K562 (cell line): Measurements from ENCODE around the gene POLRMT. TPM values are rescaled to one million over a fixed set of nuclear protein-coding genes. Genes with fewer than 3 reads are reported as not detected.

ENCODE experiments used
- CBFA2T3 ChIP-seq: fragments of 450-650 bp; IDR thresholded peaks from 2 replicates; pipeline ENCODE4 v1.6.1; 2017
- CBX5 ChIP-seq: IDR thresholded peaks from 2 replicates; pipeline ENCODE4 v1.6.1; 2014; ENCODE audit warnings: low read depth, borderline replicate concordance
- DACH1 ChIP-seq: fragments of 450-650 bp; IDR thresholded peaks from 2 replicates; pipeline ENCODE4 v1.6.1; 2018; ENCODE audit not compliant: partially characterized antibody
- ELF1 ChIP-seq: fragments of 200-800 bp; sonication (Bioruptor generic); IDR thresholded peaks from 2 replicates; pipeline ENCODE4 v1.6.1; 2016; ENCODE audit warnings: missing genetic modification characterization, missing compliant biosample characterization
- HCFC1 ChIP-seq: IDR thresholded peaks from 2 replicates; pipeline ENCODE4 v1.6.1; 2012; ENCODE audit warnings: low read depth, low read length, improper control_type of control experiment
- KLF10 ChIP-seq: fragments of 250-450 bp; sonication (Bioruptor Pico); IDR thresholded peaks from 2 replicates; pipeline ENCODE4 v1.6.1; 2021; ENCODE audit warnings: matching md5 sums
- KLF16 ChIP-seq: IDR thresholded peaks from 2 replicates; pipeline ENCODE4 v1.6.1; 2016; ENCODE audit warnings: antibody characterized with exemption
- MCM7 ChIP-seq, 2 experiments: fragments of 450-650 bp; IDR thresholded peaks; 2 replicates each; pipeline ENCODE4 v1.6.1; 2016 to 2018
- MTA2 ChIP-seq: fragments of 450-650 bp; IDR thresholded peaks from 2 replicates; pipeline ENCODE4 v1.6.1; 2016; ENCODE audit warnings: low read depth
- MTA3 ChIP-seq: fragments of 450-650 bp; formaldehyde crosslinking; IDR thresholded peaks from 2 replicates; pipeline ENCODE4 v1.6.1; 2017; ENCODE audit warnings: mild to moderate bottlenecking, borderline replicate concordance
- NFIC ChIP-seq: fragments of 450-650 bp; IDR thresholded peaks from 2 replicates; pipeline ENCODE4 v1.6.1; 2017; ENCODE audit warnings: mild to moderate bottlenecking, inconsistent platforms
- NFIX ChIP-seq: fragments of 250-450 bp; sonication (Bioruptor Pico); IDR thresholded peaks from 2 replicates; pipeline ENCODE4 v1.4.0; 2020; ENCODE audit warnings: low read depth, mild to moderate bottlenecking, moderate library complexity
- NRF1 ChIP-seq, 2 experiments: fragments of 450-650 bp; IDR thresholded peaks in 1 of 2; conservative IDR thresholded peaks in 1 of 2; 2 replicates each; pipeline ENCODE4 v1.6.1; 2014; ENCODE audit warnings: mild to moderate bottlenecking in 2 of 2
- POLR2B ChIP-seq: fragments of 450-650 bp; IDR thresholded peaks from 2 replicates; pipeline ENCODE4 v1.6.1; 2018; ENCODE audit warnings: low read depth; ENCODE audit not compliant: partially characterized antibody
- RBM25 ChIP-seq: fragments of 200-400 bp; formaldehyde crosslinking; IDR thresholded peaks from 2 replicates; pipeline ENCODE4 v1.6.1; 2018; ENCODE audit warnings: low read length, low read depth, moderate library complexity; ENCODE audit not compliant: severe bottlenecking
- SP2 ChIP-seq: IDR thresholded peaks from 2 replicates; pipeline ENCODE4 v1.6.1; 2011; ENCODE audit warnings: mild to moderate bottlenecking, low read depth, low read length, moderate library complexity; ENCODE audit not compliant: poor library complexity, severe bottlenecking; ENCODE audit errors: extremely low read depth
- TAF1 ChIP-seq: IDR thresholded peaks from 2 replicates; pipeline ENCODE4 v1.6.1; 2011; ENCODE audit warnings: mild to moderate bottlenecking, low read length, moderate library complexity; ENCODE audit not compliant: insufficient read depth, control insufficient read depth, severe bottlenecking; ENCODE audit errors: extremely low read depth
- TAL1 ChIP-seq: fragments of 450-650 bp; IDR thresholded peaks from 2 replicates; pipeline ENCODE4 v1.6.1; 2016; ENCODE audit warnings: mild to moderate bottlenecking
- ZNF311 ChIP-seq: fragments of 250-450 bp; sonication (Bioruptor Pico); IDR thresholded peaks from 2 replicates; pipeline ENCODE4 v1.4.0; 2020; ENCODE audit warnings: mild to moderate bottlenecking, moderate library complexity
- ZNF77 ChIP-seq: fragments of 250-450 bp; sonication (Bioruptor Pico); IDR thresholded peaks from 2 replicates; pipeline ENCODE4 v1.5.0; 2020
- ZNF830 ChIP-seq: fragments of 250-450 bp; sonication (Bioruptor Pico); IDR thresholded peaks from 2 replicates; pipeline ENCODE4 v1.5.0; 2021; ENCODE audit warnings: mild to moderate bottlenecking
- polyA plus RNA-seq, 8 experiments: library from polyadenylated mRNA; depleted of rRNA in 4 of 8; stranded (reverse) in 5 of 8; unstranded in 3 of 8; fragments of >200 nt; fragmentation: Nextera tagmentation in 2 of 8; fragmentation: Illumina TruSeq in 1 of 8; extraction: Ambion mirVana in 2 of 8; extraction: Trizol in 1 of 8; gene quantifications; 2 replicates each; pipeline versions ENCODE4 v1.2.1 to v1.2.3, GENCODE V29; 2011 to 2014; ENCODE audit warnings: inconsistent platforms in 1 of 8, missing spikeins in 1 of 8
- total RNA-seq, 7 experiments: library from RNA; depleted of rRNA in 6 of 7; stranded (reverse); fragments of >200 nt in 6 of 7; fragmentation: Illumina TruSeq in 2 of 7; extraction: Trizol in 2 of 7; gene quantifications; 2 replicates each; pipeline versions ENCODE4 v1.2.1 to v1.2.3, GENCODE V29; 2011 to 2021; ENCODE audit warnings: low replicate concordance in 1 of 7
- TF ChIP-seq, protein P1 (sequence below): sonication (generic); formaldehyde crosslinking; IDR thresholded peaks from 2 replicates; pipeline ENCODE4 v1.9.0; 2022; ENCODE audit warnings: mild to moderate bottlenecking, missing genetic modification reagents
- TF ChIP-seq, protein P2 (sequence below): sonication (generic); formaldehyde crosslinking; IDR thresholded peaks from 2 replicates; pipeline ENCODE4 v1.8.1; 2023; ENCODE audit warnings: mild to moderate bottlenecking, missing genetic modification reagents
- TF ChIP-seq, protein P3 (sequence below): fragments of 250-450 bp; sonication (Bioruptor Pico); IDR thresholded peaks from 2 replicates; pipeline ENCODE4 v1.8.0; 2022; ENCODE audit warnings: moderate library complexity, mild to moderate bottlenecking, inconsistent platforms
- TF ChIP-seq, protein P4 (sequence below): fragments of 450-650 bp; IDR thresholded peaks from 2 replicates; pipeline ENCODE4 v1.6.1; 2018; ENCODE audit warnings: mild to moderate bottlenecking, low read depth; ENCODE audit not compliant: partially characterized antibody
- TF ChIP-seq, protein P5 (sequence below), 2 experiments: fragments of 450-650 bp in 1 of 2; sonication (generic) in 1 of 2; formaldehyde crosslinking in 1 of 2; IDR thresholded peaks in 1 of 2; conservative IDR thresholded peaks in 1 of 2; 2 replicates each; pipeline versions ENCODE4 v1.6.1 to v1.8.1; 2016 to 2023; ENCODE audit warnings: mild to moderate bottlenecking in 2 of 2, moderate library complexity in 2 of 2, inconsistent platforms in 1 of 2, missing genetic modification reagents in 1 of 2

Gene POLRMT
- total and polyA plus RNA-seq, 9 of the 15 experiments (the other 6 are each of a cell fraction or from before 2014, with no cell fraction given), result 30.3 to 144 (median 68.0) TPM

GRCh38 chr19:610801-611480 is 22.4 kb downstream of the POLRMT start (continued):
- TF ChIP-seq DACH1 (no peak), POLR2B (no peak), NFIX (CRISPR knock-in tag) (no peak), CBX5 (no peak), KLF10 (CRISPR knock-in tag) (no peak), SP2 (no peak), MCM7 (IDR thresholded peaks at IDR 0.05) (no peak), ZNF830 (CRISPR knock-in tag) (no peak), TAF1 (peak; percentile 37), HCFC1 (no peak; the same call in 1 of the 2 replicates), TAL1 (no peak; the same call in 1 of the 2 replicates), ELF1 (peak; percentile 57), ZNF77 (no peak), NRF1 (conservative IDR thresholded peaks at IDR 0.05 in 1 of 2, IDR thresholded peaks at IDR 0.05 in 1 of 2) (peak in 1 of 2 experiments; percentile 19; a peak in 1 of 4 replicates), NFIC (peak; percentile 53), KLF16 (peak; percentile 36; the same call in 1 of the 2 replicates), CBFA2T3 (peak; percentile 76), RBM25 (no peak), MTA2 (no peak), ZNF311 (no peak), MTA3 (0 out of 2 replicates have a peak, but pooled peaks have one; percentile 43)
- TF ChIP-seq, protein P1, sequence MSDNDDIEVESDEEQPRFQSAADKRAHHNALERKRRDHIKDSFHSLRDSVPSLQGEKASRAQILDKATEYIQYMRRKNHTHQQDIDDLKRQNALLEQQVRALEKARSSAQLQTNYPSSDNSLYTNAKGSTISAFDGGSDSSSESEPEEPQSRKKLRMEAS (CRISPR knock-in tag), result peak; percentile 65
- TF ChIP-seq, protein P2, sequence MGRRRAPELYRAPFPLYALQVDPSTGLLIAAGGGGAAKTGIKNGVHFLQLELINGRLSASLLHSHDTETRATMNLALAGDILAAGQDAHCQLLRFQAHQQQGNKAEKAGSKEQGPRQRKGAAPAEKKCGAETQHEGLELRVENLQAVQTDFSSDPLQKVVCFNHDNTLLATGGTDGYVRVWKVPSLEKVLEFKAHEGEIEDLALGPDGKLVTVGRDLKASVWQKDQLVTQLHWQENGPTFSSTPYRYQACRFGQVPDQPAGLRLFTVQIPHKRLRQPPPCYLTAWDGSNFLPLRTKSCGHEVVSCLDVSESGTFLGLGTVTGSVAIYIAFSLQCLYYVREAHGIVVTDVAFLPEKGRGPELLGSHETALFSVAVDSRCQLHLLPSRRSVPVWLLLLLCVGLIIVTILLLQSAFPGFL, result no peak
- TF ChIP-seq, protein P3, sequence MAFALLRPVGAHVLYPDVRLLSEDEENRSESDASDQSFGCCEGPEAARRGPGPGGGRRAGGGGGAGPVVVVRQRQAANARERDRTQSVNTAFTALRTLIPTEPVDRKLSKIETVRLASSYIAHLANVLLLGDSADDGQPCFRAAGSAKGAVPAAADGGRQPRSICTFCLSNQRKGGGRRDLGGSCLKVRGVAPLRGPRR (CRISPR knock-in tag), result no peak
- TF ChIP-seq, protein P4, sequence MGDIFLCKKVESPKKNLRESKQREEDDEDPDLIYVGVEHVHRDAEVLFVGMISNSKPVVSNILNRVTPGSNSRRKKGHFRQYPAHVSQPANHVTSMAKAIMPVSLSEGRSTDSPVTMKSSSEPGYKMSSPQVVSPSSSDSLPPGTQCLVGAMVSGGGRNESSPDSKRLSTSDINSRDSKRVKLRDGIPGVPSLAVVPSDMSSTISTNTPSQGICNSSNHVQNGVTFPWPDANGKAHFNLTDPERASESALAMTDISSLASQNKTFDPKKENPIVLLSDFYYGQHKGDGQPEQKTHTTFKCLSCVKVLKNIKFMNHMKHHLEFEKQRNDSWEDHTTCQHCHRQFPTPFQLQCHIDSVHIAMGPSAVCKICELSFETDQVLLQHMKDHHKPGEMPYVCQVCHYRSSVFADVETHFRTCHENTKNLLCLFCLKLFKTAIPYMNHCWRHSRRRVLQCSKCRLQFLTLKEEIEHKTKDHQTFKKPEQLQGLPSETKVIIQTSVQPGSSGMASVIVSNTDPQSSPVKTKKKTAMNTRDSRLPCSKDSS, result no peak
- TF ChIP-seq, protein P5, sequence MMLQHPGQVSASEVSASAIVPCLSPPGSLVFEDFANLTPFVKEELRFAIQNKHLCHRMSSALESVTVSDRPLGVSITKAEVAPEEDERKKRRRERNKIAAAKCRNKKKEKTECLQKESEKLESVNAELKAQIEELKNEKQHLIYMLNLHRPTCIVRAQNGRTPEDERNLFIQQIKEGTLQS (IDR thresholded peaks at IDR 0.05), result no peak
- TF ChIP-seq, protein P5 (CRISPR knock-in tag; conservative IDR thresholded peaks at IDR 0.05), result no peak
